Thyroid gland (tissue), 4 donors: ENCODE data around the gene DPY19L2.
"Not testable (repeated sequence)": the region's sequence is repeated elsewhere in the genome, so short reads cannot be mapped to it uniquely, and the experiment has no call there.

Source experiments
- CTCF ChIP-seq, 6 experiments: fragments of 200-600 bp in 3 of 6; fragments of 450-650 bp in 3 of 6; sonication (generic) in 3 of 6; IDR thresholded peaks; one replicate each; pipeline ENCODE4 v1.5.1; 2016 to 2019; ENCODE audit warnings: antibody characterized with exemption in 6 of 6, mild to moderate bottlenecking in 2 of 6, inconsistent platforms in 1 of 6, moderate library complexity in 1 of 6
- POLR2A ChIP-seq, 2 donors: fragments of 450-650 bp; IDR thresholded peaks; one replicate each; pipeline ENCODE4 v1.6.1; 2017; ENCODE audit warnings: antibody characterized with exemption in 2 of 2, mild to moderate bottlenecking in 2 of 2, moderate library complexity in 1 of 2

- TF ChIP-seq POLR2A, CTCF (IDR thresholded peaks at IDR 0.05): not testable (repeated sequence)
Measured at GRCh38 chr12:63537838-63538237, 130.5 kb downstream of the DPY19L2 start.
